Upper lobe of left lung (tissue), 6 donors: Measurements from ENCODE around the gene NRF1. TPM values are rescaled to one million over a fixed set of nuclear protein-coding genes. Genes with fewer than 3 reads are reported as not detected.

ENCODE experiments used
- ATAC-seq, 2 donors: fragments of 200-7000 bp; cut with Tn5 transposase; one replicate each; pipeline ENCODE4 v1.9.1; 2022; ENCODE audit warnings: mild to moderate bottlenecking in 2 of 2, moderate library complexity in 2 of 2; ENCODE audit not compliant: low FRiP score in 2 of 2
- DNase-seq, 2 donors: peaks; one replicate each; pipeline ENCODE4 v3.0.0-alpha.2; 2019 to 2020
- H3K27ac ChIP-seq, 4 donors: fragments of 200-600 bp; sonication (generic); one replicate each; pipeline ENCODE4 v1.5.1; 2016 to 2019
- H3K27me3 ChIP-seq, 4 donors: fragments of 200-600 bp; sonication (generic); one replicate each; pipeline ENCODE4 v1.5.1; 2017 to 2019
- H3K36me3 ChIP-seq, 4 donors: fragments of 200-600 bp; sonication (generic); one replicate each; pipeline ENCODE4 v1.5.1; 2016 to 2019
- H3K4me1 ChIP-seq, 4 donors: fragments of 200-600 bp; sonication (generic); one replicate each; pipeline ENCODE4 v1.5.1; 2018 to 2019
- H3K4me3 ChIP-seq, 4 donors: fragments of 200-600 bp; sonication (generic); one replicate each; pipeline ENCODE4 v1.5.1; 2017 to 2019; ENCODE audit warnings: mild to moderate bottlenecking in 2 of 4, moderate library complexity in 1 of 4
- H3K9me3 ChIP-seq, 4 donors: fragments of 200-600 bp; sonication (generic); one replicate each; pipeline ENCODE4 v1.5.1; 2018 to 2019
- EP300 ChIP-seq, 4 donors: sonication (generic); formaldehyde crosslinking; IDR thresholded peaks; one replicate each; pipeline ENCODE4 v1.5.1; 2017; ENCODE audit warnings: antibody characterized with exemption in 4 of 4, control low read depth in 2 of 4
- POLR2A ChIP-seq, 4 donors: fragments of 450-650 bp; IDR thresholded peaks; one replicate each; pipeline ENCODE4 v1.5.1; 2016 to 2017; ENCODE audit warnings: antibody characterized with exemption in 4 of 4, mild to moderate bottlenecking in 2 of 4
- POLR2AphosphoS5 ChIP-seq, 2 donors: sonication (generic); formaldehyde crosslinking; IDR thresholded peaks; one replicate each; pipeline ENCODE4 v1.5.1; 2017; ENCODE audit warnings: antibody characterized with exemption in 2 of 2
- WGBS, 2 donors: methylation state at CpG; one replicate each; pipeline ENCODE4 v1.1.5; 2017 to 2018; 5-methylcytosine and 5-hydroxymethylcytosine counted together
- total RNA-seq, 6 donors: library from RNA; depleted of rRNA in 4 of 6; stranded (reverse); fragments of >200 nt in 4 of 6; gene quantifications; one replicate each; pipeline versions ENCODE4 v1.1.0 to v1.2.1, GENCODE V29; 2016 to 2021
- TF ChIP-seq, protein P1 (sequence below), 6 experiments: fragments of 450-650 bp in 4 of 6; fragments of 200-600 bp in 2 of 6; sonication (generic) in 2 of 6; IDR thresholded peaks; one replicate each; pipeline ENCODE4 v1.5.1; 2016 to 2019; ENCODE audit warnings: antibody characterized with exemption in 6 of 6
- donor health status: DM: no; HTN: no; CAD: no; lungs with moderate emphysema.
- donor health status: DM: no; HTN: yes; CAD: no; lungs with severe emphysema.

The NRF1 gene
- total RNA-seq, 6 donors from 2014 or later: 12.7 to 27.2 (median 19.1) TPM

DNA sequence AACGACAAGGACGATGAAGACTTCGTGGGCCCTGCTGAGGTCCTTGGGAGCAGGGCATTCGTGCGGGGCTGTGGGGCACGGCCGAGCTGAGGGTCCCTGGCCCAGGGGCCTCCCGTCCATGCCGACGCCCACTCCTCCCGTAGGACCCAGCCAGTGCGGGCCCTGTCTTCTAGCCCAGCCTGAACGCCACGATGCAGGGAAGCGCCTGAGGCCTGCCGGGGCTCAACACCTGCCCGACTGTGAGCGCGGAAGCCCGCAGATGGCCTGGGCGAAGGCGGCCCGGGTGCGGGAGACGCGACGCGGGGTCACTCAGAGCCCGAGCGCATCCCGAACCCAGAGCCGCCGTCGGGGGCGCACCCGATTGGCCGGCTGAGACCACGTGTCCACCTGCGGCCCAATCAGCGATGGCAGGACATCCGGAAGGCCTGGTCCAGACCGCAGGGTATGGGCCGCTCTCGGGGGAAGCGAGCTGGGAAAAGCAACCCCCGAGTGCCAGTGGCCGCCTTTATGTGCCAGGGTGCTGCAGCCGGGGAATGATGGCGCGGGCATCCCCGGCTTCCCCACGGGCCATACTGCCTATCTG lies 151.0 kb downstream of the NRF1 start:
- Histone ChIP-seq H3K36me3 (no peaks in the 10 kb centered on the region), H3K4me1 (no peaks in the 10 kb centered on the region), H3K4me3 (no peak overlapping the region), H3K27ac (no peak overlapping the region), H3K9me3 (no peaks in the 10 kb centered on the region), H3K27me3 (no peaks in the 10 kb centered on the region)
- no peak for ATAC-seq
- DNase-seq: peak in 1 of 2 donors; percentile 74
- TF ChIP-seq POLR2AphosphoS5 (IDR thresholded peaks at IDR 0.05) (no peak), POLR2A (IDR thresholded peaks at IDR 0.05) (no peak), EP300 (IDR thresholded peaks at IDR 0.05) (no peak)
- TF ChIP-seq, protein P1, sequence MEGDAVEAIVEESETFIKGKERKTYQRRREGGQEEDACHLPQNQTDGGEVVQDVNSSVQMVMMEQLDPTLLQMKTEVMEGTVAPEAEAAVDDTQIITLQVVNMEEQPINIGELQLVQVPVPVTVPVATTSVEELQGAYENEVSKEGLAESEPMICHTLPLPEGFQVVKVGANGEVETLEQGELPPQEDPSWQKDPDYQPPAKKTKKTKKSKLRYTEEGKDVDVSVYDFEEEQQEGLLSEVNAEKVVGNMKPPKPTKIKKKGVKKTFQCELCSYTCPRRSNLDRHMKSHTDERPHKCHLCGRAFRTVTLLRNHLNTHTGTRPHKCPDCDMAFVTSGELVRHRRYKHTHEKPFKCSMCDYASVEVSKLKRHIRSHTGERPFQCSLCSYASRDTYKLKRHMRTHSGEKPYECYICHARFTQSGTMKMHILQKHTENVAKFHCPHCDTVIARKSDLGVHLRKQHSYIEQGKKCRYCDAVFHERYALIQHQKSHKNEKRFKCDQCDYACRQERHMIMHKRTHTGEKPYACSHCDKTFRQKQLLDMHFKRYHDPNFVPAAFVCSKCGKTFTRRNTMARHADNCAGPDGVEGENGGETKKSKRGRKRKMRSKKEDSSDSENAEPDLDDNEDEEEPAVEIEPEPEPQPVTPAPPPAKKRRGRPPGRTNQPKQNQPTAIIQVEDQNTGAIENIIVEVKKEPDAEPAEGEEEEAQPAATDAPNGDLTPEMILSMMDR (IDR thresholded peaks at IDR 0.05): no peak
- 91 to 97% methylated on average over 41 to 46 of the region's 52 CpGs for WGBS, 2 donors

DNA sequence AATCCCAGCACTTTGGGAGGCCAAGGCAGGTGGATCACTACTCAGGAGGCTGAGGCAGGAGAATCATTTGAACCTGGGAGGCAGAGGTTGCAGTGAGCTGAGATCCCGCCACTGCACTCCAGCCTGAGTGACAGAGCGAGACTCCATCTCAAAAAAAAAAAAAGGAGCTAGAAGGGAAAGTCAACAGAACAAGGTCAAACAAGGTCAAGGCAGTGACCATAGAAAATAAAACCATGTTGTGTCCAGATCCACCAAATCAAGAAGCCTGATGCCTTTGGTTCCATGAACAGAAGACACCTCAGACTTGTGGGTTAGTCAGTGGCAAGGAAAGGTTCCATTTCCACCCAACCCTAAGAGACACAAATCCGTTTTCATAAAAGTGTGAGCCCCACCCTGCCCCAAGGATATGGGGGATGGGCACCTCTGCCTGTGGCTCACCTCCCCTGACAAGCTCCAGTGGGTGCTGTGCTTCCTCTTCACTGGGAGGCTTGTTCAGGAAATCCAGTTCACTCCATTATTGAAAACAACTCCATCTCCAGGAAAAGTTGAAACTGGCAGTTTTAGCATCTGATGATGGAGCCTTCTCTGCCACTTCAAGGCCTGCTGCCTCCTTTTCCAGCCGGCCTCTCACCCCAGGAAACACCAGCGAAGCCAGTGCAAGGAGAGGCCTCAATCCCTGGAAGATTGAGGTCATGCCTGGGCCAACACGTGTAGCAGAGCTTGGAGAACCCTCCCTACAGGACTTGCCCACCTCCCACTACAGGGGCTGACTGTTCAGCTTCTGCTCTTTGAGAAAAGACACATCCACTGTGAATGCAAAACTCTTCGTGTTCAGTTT lies 152.9 kb downstream of the NRF1 start:
- no peaks in the 10 kb centered on the region for H3K9me3 ChIP-seq

DNA sequence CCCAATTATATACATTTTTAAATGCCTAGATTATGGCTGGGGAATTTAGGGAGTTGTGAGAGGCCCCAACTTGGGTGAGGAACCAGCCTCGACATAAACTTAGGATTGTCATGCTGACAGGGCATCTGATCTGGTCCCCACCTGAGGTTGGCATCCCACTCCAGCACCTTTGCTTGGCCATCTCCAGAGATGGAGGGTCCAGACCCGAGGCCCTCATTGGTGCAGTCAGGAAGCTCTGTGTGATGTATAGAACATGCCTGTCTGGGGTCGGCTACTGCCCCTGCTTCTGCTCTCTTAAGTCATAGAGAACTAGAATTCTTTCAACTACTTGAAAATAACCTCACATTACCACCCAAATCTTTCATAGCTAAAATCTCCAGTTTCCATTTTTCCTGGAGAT lies 153.8 kb downstream of the NRF1 start:
- ATAC-seq: no peak
- WGBS, 2 donors: 81 to 90% methylated on average over 3 of the region's 3 CpGs
- no peak for TF ChIP-seq POLR2AphosphoS5 (IDR thresholded peaks at IDR 0.05)
- TF ChIP-seq EP300 (IDR thresholded peaks at IDR 0.05): no peak
- TF ChIP-seq, protein P1 (IDR thresholded peaks at IDR 0.05): no peak
- no peak for TF ChIP-seq POLR2A (IDR thresholded peaks at IDR 0.05)

More for the DNA sequence above, 152.9 kb downstream of the NRF1 start:
- ATAC-seq (no peak), DNase-seq (no peak)
- no peak for TF ChIP-seq POLR2A (IDR thresholded peaks at IDR 0.05)
- TF ChIP-seq, protein P1 (IDR thresholded peaks at IDR 0.05): no peak
- TF ChIP-seq EP300 (IDR thresholded peaks at IDR 0.05): no peak
- no peak for TF ChIP-seq POLR2AphosphoS5 (IDR thresholded peaks at IDR 0.05)
- no peaks in the 10 kb centered on the region for H3K27me3 ChIP-seq
- H3K4me1 ChIP-seq: no peaks in the 10 kb centered on the region
- no peak overlapping the region for H3K27ac ChIP-seq
- no peaks in the 10 kb centered on the region for H3K36me3 ChIP-seq
- 81 to 82% methylated on average over 7 of the region's 7 CpGs for WGBS, 2 donors
- H3K4me3 ChIP-seq: no peak overlapping the region

DNA sequence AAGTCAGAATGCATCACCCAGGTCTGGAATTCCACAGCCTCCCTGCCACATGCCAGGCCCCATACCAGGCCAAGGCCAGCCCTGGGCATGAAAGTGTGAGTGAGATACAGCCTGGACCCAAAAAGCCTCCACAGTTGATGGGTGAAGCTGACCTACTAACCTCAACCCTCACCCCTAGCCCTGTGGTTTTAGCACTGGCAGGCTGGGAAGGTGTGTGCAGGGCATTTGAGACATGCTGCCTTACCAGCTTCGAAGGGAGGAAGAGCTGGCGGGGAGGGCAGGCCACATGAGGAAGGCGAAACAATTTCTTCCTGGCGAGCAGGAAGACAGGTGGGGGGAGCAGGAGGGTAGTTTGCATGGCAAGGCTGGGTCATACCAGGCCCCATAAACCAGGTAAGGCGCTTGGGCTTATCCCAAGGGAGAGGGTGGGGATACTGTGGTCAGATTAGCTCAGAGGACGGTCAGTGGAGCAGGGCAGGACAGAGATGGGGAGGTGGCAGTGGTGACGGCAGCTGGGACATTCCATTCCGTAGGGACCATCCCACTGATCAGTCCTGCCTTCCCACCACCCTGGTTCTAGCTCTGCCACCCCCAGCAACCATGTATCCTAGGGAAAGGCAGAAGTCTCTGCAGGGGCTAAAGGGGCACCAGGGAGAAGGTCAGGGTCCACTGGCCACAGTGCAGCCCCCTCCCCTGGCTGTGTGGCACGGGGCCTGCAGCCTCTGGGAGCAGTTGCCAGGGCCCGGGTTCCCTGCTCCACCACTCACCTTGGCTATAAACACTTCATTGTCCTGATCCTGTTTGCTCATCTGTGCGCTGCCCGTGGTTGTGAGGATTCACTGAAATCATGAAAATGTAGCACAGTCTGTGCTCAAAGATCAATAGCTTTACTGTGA lies 155.8 kb downstream of the NRF1 start:
- Histone ChIP-seq H3K27me3 (no peaks in the 10 kb centered on the region), H3K27ac (no peak overlapping the region), H3K9me3 (no peaks in the 10 kb centered on the region), H3K36me3 (no peaks in the 10 kb centered on the region), H3K4me1 (peaks cover 0 to 5% (median 0%) of the 10 kb centered on the region in 4 donors), H3K4me3 (no peak overlapping the region)
- TF ChIP-seq POLR2AphosphoS5 (IDR thresholded peaks at IDR 0.05) (no peak), EP300 (IDR thresholded peaks at IDR 0.05) (no peak), POLR2A (IDR thresholded peaks at IDR 0.05) (no peak)
- TF ChIP-seq, protein P1 (IDR thresholded peaks at IDR 0.05): no peak
- DNase-seq (no peak), ATAC-seq (no peak)
- WGBS, 2 donors: 84 to 89% methylated on average over 10 to 11 of the region's 12 CpGs

More for the DNA sequence above, 153.8 kb downstream of the NRF1 start:
- Histone ChIP-seq H3K4me3 (no peak overlapping the region), H3K27me3 (no peaks in the 10 kb centered on the region), H3K4me1 (no peaks in the 10 kb centered on the region), H3K27ac (no peak overlapping the region), H3K9me3 (no peaks in the 10 kb centered on the region), H3K36me3 (no peaks in the 10 kb centered on the region)
- DNase-seq: no peak
